Tibial artery (tissue), 4 donors: ENCODE data around the gene STKLD1.

ENCODE experiments used
- DNase-seq, 2 donors: peaks; one replicate each; pipeline ENCODE4 v3.0.0-alpha.2; 2019
- H3K27ac ChIP-seq, 2 donors: fragments of 200-600 bp; sonication (generic) in 1 of 2; 1 replicate in 1 of 2; 2 replicates in 1 of 2; pipeline ENCODE4 v1.5.1; 2018 to 2019; ENCODE audit warnings: mild to moderate bottlenecking in 1 of 2
- H3K27me3 ChIP-seq, 2 donors: fragments of 200-600 bp; sonication (generic) in 1 of 2; one replicate each; pipeline versions ENCODE4 v1.5.1 to v1.6.0; 2016 to 2019
- H3K36me3 ChIP-seq, 3 donors: fragments of 200-600 bp; sonication (generic) in 2 of 3; one replicate each; pipeline ENCODE4 v1.5.1; 2016 to 2019; ENCODE audit warnings: mild to moderate bottlenecking in 2 of 3
- H3K4me1 ChIP-seq, 4 donors: fragments of 200-600 bp; sonication (generic) in 2 of 4; 1 replicate in 3 of 4; 2 replicates in 1 of 4; pipeline ENCODE4 v1.5.1; 2016 to 2019
- H3K4me3 ChIP-seq, 2 donors: fragments of 200-600 bp; sonication (generic) in 1 of 2; 1 replicate in 1 of 2; 2 replicates in 1 of 2; pipeline ENCODE4 v1.5.1; 2018 to 2019; ENCODE audit warnings: mild to moderate bottlenecking in 2 of 2
- H3K9me3 ChIP-seq, 3 donors: fragments of 200-600 bp; sonication (generic) in 1 of 3; one replicate each; pipeline ENCODE4 v1.5.1; 2016 to 2019
- CTCF ChIP-seq, 2 experiments: fragments of 200-600 bp in 1 of 2; fragments of 450-650 bp in 1 of 2; IDR thresholded peaks; one replicate each; pipeline ENCODE4 v1.5.1; 2017 to 2019; ENCODE audit warnings: antibody characterized with exemption in 2 of 2, mild to moderate bottlenecking in 1 of 2, moderate library complexity in 1 of 2
- intact Hi-C: fragments of 100-400 bp; cut with DNase I; formaldehyde crosslinking; loops from one replicate; pipeline ENCODE4 v1.15.0; 2023; ENCODE audit warnings: low total_unique reads

STKLD1 gene

GRCh38 chr9:133428617-133429101 lies 52.5 kb downstream of the STKLD1 start:
- Histone ChIP-seq H3K9me3 (no peaks in the 10 kb centered on the region), H3K36me3 (no peaks in the 10 kb centered on the region), H3K4me3 (peak overlapping the region; percentile 6 to 35), H3K27me3 (peaks cover 0 to 56% of the 10 kb centered on the region in 2 donors), H3K27ac (no peak overlapping the region), H3K4me1 (peaks cover 0 to 18% (median 13%) of the 10 kb centered on the region in 4 donors)
- intact Hi-C loops = no loop called here
- TF ChIP-seq CTCF (IDR thresholded peaks at IDR 0.05) = no peak
- no peak for DNase-seq

- H3K27me3 ChIP-seq = peaks cover 0 to 50% of the 10 kb centered on the region in 2 donors
- TF ChIP-seq CTCF (IDR thresholded peaks at IDR 0.05) = no peak
- no peak overlapping the region for H3K27ac ChIP-seq
- H3K4me3 ChIP-seq = no peak overlapping the region
- H3K36me3 ChIP-seq = no peaks in the 10 kb centered on the region
- H3K4me1 ChIP-seq = peaks cover 0 to 18% (median 13%) of the 10 kb centered on the region in 4 donors
- no peak for DNase-seq
- intact Hi-C loops = no loop called here
- H3K9me3 ChIP-seq = no peaks in the 10 kb centered on the region
These were observed 53.0 kb downstream of the STKLD1 start for GRCh38 chr9:133429214-133429613.

GRCh38 chr9:133429641-133430161 lies 53.5 kb downstream of the STKLD1 start:
- no peaks in the 10 kb centered on the region for H3K36me3 ChIP-seq
- no peak for DNase-seq
- peaks cover 0 to 18% (median 13%) of the 10 kb centered on the region in 4 donors for H3K4me1 ChIP-seq
- intact Hi-C loops = no loop called here
- H3K27ac ChIP-seq = no peak overlapping the region
- no peaks in the 10 kb centered on the region for H3K9me3 ChIP-seq
- no peak for TF ChIP-seq CTCF (IDR thresholded peaks at IDR 0.05)
- peaks cover 0 to 50% of the 10 kb centered on the region in 2 donors for H3K27me3 ChIP-seq
- H3K4me3 ChIP-seq = no peak overlapping the region

- H3K27me3 ChIP-seq = peaks cover 0 to 45% of the 10 kb centered on the region in 2 donors
- DNase-seq = no peak
- H3K27ac ChIP-seq = no peak overlapping the region
- no peaks in the 10 kb centered on the region for H3K36me3 ChIP-seq
- H3K4me1 ChIP-seq = peaks cover 0 to 18% (median 13%) of the 10 kb centered on the region in 4 donors
- intact Hi-C loops = no loop called here
- no peaks in the 10 kb centered on the region for H3K9me3 ChIP-seq
- no peak for TF ChIP-seq CTCF (IDR thresholded peaks at IDR 0.05)
- no peak overlapping the region for H3K4me3 ChIP-seq
These were observed 54.1 kb downstream of the STKLD1 start for GRCh38 chr9:133430244-133430643.

- TF ChIP-seq CTCF (IDR thresholded peaks at IDR 0.05) = no peak
- peaks cover 0 to 19% of the 10 kb centered on the region in 2 donors for H3K27me3 ChIP-seq
- H3K4me3 ChIP-seq = no peak overlapping the region
- intact Hi-C loops = no loop called here
- H3K27ac ChIP-seq = no peak overlapping the region
- peaks cover 0 to 13% (median 10%) of the 10 kb centered on the region in 4 donors for H3K4me1 ChIP-seq
- no peaks in the 10 kb centered on the region for H3K36me3 ChIP-seq
- DNase-seq = no peak
- no peaks in the 10 kb centered on the region for H3K9me3 ChIP-seq
These were observed 57.2 kb downstream of the STKLD1 start for GRCh38 chr9:133433351-133433843.
